ENCODE data around the gene CSMD2.

Gene CSMD2

DNA sequence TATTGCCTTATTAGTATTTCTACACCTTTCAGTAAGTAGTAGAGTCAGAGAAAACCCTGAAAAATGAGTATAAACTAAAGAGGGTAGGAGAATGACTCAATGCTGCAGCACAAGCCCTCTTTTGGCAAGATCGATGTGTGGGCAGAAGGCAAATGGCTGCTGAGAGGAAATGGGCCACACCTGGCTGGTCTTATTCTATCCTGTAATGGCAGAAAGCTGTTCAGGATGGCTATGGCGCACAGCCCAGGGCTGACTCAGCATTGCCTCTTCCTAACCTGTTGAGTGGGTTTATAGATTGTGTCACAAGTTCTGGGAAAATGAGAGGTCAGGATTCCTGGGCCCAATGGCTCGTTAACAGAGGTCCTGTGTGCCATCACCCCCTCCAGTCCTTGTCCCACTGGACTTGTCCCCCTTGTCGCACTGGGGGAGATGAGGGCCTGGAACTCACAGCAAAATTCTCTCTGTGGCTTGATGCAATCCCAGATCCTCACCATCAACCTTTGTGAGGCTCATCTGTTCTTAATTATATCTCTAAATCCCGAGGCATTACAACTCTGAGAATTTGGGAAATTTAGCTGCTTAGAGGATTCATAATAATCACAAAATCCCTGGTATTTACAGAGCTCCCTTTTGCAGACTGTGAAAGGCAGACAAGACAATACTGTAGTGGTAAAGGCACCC is 287.9 kb downstream of the CSMD2 start:
- peaks cover 35% of the 10 kb centered on the region for H3K27me3 Mint-ChIP-seq

DNA sequence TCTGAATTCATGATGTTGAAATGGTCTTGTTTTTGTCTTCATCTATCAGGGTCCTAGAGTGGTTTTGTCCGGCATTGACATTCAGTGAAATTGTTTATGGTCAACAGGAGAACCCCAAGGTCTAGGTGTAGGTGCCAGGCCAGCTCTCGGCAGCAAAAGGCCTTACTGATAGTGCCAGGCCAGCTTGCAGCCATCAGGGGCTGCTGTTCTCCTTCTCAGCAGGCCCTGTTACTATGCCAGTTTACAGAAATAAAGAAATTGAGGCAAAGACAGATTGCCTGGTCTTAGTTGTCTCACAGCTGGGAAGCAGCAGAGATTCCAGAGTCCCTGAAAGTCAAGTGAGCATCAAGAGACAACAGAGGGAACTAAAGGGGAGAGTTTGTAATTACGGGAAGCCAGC is 289.2 kb downstream of the CSMD2 start:
- no peaks in the 10 kb centered on the region for H3K4me1 Mint-ChIP-seq
- no peak for ATAC-seq (replicated peaks; ENCODE audit: extremely low read depth, poor library complexity, severe bottlenecking)
- no peak for DNase-seq (ENCODE audit: low spot score in 2 of 2)
- H3K4me3 Mint-ChIP-seq: no peak overlapping the region
- no peaks in the 10 kb centered on the region for H3K9me3 Mint-ChIP-seq
- no peaks in the 10 kb centered on the region for H3K36me3 Mint-ChIP-seq (ENCODE audit: insufficient read depth)
- peaks cover 35% of the 10 kb centered on the region for H3K27me3 Mint-ChIP-seq
- no peak overlapping the region for H3K27ac Mint-ChIP-seq (ENCODE audit: low read depth)

More for the DNA sequence above, 287.9 kb downstream of the CSMD2 start:
- Mint-ChIP-seq H3K4me3 (no peak overlapping the region), H3K27ac (ENCODE audit: low read depth) (no peak overlapping the region), H3K36me3 (ENCODE audit: insufficient read depth) (no peaks in the 10 kb centered on the region), H3K9me3 (no peaks in the 10 kb centered on the region), H3K4me1 (no peaks in the 10 kb centered on the region)
- DNase-seq (ENCODE audit: low spot score in 2 of 2): no peak
- ATAC-seq (replicated peaks; ENCODE audit: extremely low read depth, poor library complexity, severe bottlenecking): no peak

- H3K4me1 Mint-ChIP-seq: no peaks in the 10 kb centered on the region
- DNase-seq (ENCODE audit: low spot score in 2 of 2) (no peak), ATAC-seq (replicated peaks; ENCODE audit: extremely low read depth, poor library complexity, severe bottlenecking) (no peak)
- no peak overlapping the region for H3K27ac Mint-ChIP-seq (ENCODE audit: low read depth)
- H3K27me3 Mint-ChIP-seq: peaks cover 35% of the 10 kb centered on the region
- H3K36me3 Mint-ChIP-seq (ENCODE audit: insufficient read depth): no peaks in the 10 kb centered on the region
- H3K4me3 Mint-ChIP-seq: no peak overlapping the region
- H3K9me3 Mint-ChIP-seq: no peaks in the 10 kb centered on the region
Observed at GRCh38 chr1:33874636-33875035, 290.4 kb downstream of the CSMD2 start.

DNA sequence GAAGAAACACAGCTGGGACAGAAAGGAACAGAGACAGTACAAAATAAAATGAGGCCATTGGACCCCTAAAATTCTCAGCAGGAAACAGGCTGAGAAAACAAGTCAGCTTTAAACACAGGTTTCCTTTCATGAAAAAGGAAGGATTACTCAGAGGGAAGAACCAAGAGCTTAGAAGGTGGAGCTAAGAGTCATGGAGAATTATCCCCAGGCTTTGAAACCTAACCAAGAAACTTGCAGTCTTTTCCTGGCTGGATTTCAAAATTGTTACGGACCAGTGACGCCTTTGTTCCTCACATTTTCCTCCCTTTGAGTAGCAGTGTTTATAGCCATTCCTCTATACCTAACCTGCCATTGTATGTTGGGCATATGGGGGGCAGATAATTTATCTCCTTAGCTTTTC is 292.3 kb downstream of the CSMD2 start:
- no peaks in the 10 kb centered on the region for H3K4me1 Mint-ChIP-seq
- no peaks in the 10 kb centered on the region for H3K36me3 Mint-ChIP-seq (ENCODE audit: insufficient read depth)
- H3K9me3 Mint-ChIP-seq: no peaks in the 10 kb centered on the region
- no peak overlapping the region for H3K4me3 Mint-ChIP-seq
- H3K27ac Mint-ChIP-seq (ENCODE audit: low read depth): no peak overlapping the region
- H3K27me3 Mint-ChIP-seq: peaks cover 34% of the 10 kb centered on the region
- ATAC-seq (replicated peaks; ENCODE audit: extremely low read depth, poor library complexity, severe bottlenecking) (no peak), DNase-seq (ENCODE audit: low spot score in 2 of 2) (no peak)

- Mint-ChIP-seq H3K36me3 (ENCODE audit: insufficient read depth) (no peaks in the 10 kb centered on the region), H3K4me1 (no peaks in the 10 kb centered on the region), H3K4me3 (no peak overlapping the region), H3K27me3 (peaks cover 30% of the 10 kb centered on the region), H3K9me3 (no peaks in the 10 kb centered on the region), H3K27ac (ENCODE audit: low read depth) (no peak overlapping the region)
- DNase-seq (ENCODE audit: low spot score in 2 of 2) (no peak), ATAC-seq (replicated peaks; ENCODE audit: extremely low read depth, poor library complexity, severe bottlenecking) (no peak)
Observed at GRCh38 chr1:33872275-33872674, 292.8 kb downstream of the CSMD2 start.

DNA sequence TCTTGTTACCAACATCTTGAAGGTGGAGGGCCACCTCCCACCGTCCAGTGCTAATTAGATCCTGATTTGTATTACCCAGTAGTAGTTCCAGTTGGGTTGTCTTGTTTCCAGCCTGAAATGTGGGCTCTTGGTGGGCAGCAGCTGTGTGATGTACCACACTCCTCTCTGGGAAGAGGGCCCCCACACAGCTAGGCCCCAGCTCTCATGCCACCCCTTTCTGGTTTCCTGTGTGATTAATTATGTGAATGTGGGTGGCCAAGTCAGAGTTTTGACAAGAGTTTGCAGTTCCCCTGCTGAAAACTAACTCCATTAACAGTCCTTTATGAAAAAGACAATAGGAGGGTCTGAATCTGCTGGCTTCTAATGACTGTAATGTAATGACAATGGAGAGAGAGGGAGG is 297.3 kb downstream of the CSMD2 start:
- Mint-ChIP-seq H3K27me3 (peaks cover 28% of the 10 kb centered on the region), H3K9me3 (no peaks in the 10 kb centered on the region), H3K4me1 (no peaks in the 10 kb centered on the region), H3K36me3 (ENCODE audit: insufficient read depth) (no peaks in the 10 kb centered on the region), H3K4me3 (no peak overlapping the region), H3K27ac (ENCODE audit: low read depth) (no peak overlapping the region)
- DNase-seq (ENCODE audit: low spot score in 2 of 2) (no peak), ATAC-seq (replicated peaks; ENCODE audit: extremely low read depth, poor library complexity, severe bottlenecking) (no peak)

- Mint-ChIP-seq H3K27ac (ENCODE audit: low read depth) (no peak overlapping the region), H3K4me3 (no peak overlapping the region), H3K27me3 (peaks cover 41% of the 10 kb centered on the region), H3K9me3 (no peaks in the 10 kb centered on the region), H3K36me3 (ENCODE audit: insufficient read depth) (no peaks in the 10 kb centered on the region), H3K4me1 (no peaks in the 10 kb centered on the region)
- ATAC-seq (replicated peaks; ENCODE audit: extremely low read depth, poor library complexity, severe bottlenecking) (no peak), DNase-seq (ENCODE audit: low spot score in 2 of 2) (no peak)
Observed at GRCh38 chr1:33866281-33866680, 298.7 kb downstream of the CSMD2 start.

DNA sequence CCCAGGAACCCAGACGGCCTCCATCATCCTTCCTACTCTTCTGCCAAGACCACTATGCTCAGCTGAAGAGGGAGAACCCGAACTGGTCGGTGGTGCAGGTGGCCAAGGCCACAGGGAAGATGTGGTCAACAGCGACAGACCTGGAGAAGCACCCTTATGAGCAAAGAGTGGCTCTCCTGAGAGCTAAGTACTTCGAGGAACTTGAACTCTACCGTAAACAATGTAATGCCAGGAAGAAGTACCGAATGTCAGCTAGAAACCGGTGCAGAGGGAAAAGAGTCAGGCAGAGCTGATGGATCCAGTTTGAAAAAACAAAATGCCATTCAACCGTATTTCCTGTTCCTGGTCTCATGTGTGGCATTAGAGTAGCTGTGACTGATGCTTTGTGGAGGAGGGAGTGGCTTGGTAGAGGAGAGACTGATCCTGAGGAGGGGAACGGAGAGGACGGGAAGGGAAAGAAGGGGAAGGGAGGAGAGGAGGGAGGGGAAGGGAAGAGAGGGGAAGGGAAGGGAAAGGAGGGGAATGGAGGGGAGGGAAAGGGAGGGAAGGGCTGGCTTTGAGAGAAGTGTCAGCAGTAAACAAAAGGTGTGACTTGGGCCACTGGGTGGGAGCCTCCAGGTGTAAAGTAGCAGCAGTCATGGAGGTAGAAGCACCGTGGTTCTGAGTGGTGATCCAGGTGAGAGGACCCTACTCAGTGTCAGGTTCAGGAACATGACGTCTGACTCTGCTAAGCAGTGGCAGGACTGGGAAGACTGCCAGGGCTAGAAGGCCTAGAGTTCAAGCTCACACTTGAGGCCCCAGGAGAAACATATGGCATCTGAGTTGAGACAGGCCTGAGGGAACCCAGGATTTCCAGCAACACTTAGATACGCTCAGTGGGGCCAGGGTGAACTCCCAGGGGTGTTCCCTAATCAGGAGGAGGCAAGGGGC is 300.3 kb downstream of the CSMD2 start:
- Mint-ChIP-seq H3K27ac (ENCODE audit: low read depth) (no peak overlapping the region), H3K27me3 (peaks cover 44% of the 10 kb centered on the region), H3K36me3 (ENCODE audit: insufficient read depth) (no peaks in the 10 kb centered on the region), H3K4me3 (no peak overlapping the region), H3K4me1 (no peaks in the 10 kb centered on the region), H3K9me3 (no peaks in the 10 kb centered on the region)
- DNase-seq (ENCODE audit: low spot score in 2 of 2): no peak
- no peak for ATAC-seq (replicated peaks; ENCODE audit: extremely low read depth, poor library complexity, severe bottlenecking)

DNA sequence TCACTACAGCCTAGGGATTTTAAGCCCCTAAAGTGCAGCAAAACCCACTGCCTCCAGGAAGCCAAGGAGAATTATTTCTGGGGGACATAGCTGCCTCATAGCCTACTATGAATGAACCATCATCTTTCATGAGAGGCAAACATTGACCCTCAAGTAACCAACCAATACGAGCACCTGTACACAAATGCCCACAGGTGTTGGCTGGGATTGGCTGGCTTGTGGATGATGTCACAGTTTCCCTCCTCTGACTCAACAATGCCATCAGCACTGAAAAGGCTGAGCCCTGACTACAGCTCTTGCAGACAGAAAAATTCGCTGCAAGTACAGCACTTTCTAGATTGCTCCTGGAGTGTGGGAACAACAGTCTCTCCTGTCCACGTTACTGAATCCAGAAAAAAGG is 301.3 kb downstream of the CSMD2 start, which contains the start of gene HMGB4:
HMGB4 (plus strand) TSS at position 301 of the 400 bp plus-strand sequence. CDS start 113 bp downstream, outside the sequence.
- Mint-ChIP-seq H3K4me1 (no peaks in the 10 kb centered on the region), H3K4me3 (no peak within 1 kb of the TSS), H3K27ac (ENCODE audit: low read depth) (no peak within 1 kb of the TSS), H3K36me3 (ENCODE audit: insufficient read depth) (no peaks in the 10 kb centered on the region), H3K27me3 (peaks cover 44% of the 10 kb centered on the region), H3K9me3 (no peaks in the 10 kb centered on the region)
- DNase-seq (ENCODE audit: low spot score in 2 of 2) (no peak), ATAC-seq (replicated peaks; ENCODE audit: extremely low read depth, poor library complexity, severe bottlenecking) (no peak)

GRCh38 chr1:33860671-33861070 is 304.4 kb downstream of the CSMD2 start:
- Mint-ChIP-seq H3K4me3 (no peak overlapping the region), H3K4me1 (no peaks in the 10 kb centered on the region), H3K27me3 (peaks cover 53% of the 10 kb centered on the region), H3K9me3 (no peaks in the 10 kb centered on the region), H3K27ac (ENCODE audit: low read depth) (no peak overlapping the region), H3K36me3 (ENCODE audit: insufficient read depth) (no peaks in the 10 kb centered on the region)
- no peak for DNase-seq (ENCODE audit: low spot score in 2 of 2)
- ATAC-seq (replicated peaks; ENCODE audit: extremely low read depth, poor library complexity, severe bottlenecking): no peak

DNA sequence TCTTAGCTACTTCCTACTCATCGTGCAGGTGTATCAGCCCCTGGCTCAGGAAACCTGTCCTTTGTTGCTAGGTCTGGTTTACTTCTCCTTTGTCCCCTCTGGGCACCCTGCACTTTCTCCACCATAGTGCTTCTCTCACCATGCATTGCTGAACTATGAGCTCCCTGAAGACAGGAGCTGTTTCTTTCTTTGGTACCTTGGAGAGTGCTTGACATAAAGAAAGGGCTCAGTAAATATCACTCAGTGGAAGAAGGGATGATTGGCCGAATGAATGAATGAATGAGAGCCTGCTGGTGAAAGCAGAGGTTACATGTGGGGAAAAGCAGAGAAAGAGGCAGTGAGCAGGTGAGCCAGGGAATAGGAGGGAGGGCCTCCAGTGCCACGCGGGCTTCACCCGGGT is 310.9 kb downstream of the CSMD2 start:
- H3K27me3 Mint-ChIP-seq: peaks cover 46% of the 10 kb centered on the region
- H3K9me3 Mint-ChIP-seq: no peaks in the 10 kb centered on the region
- DNase-seq (ENCODE audit: low spot score in 2 of 2) (no peak), ATAC-seq (replicated peaks; ENCODE audit: extremely low read depth, poor library complexity, severe bottlenecking) (no peak)
- no peak overlapping the region for H3K27ac Mint-ChIP-seq (ENCODE audit: low read depth)
- H3K36me3 Mint-ChIP-seq (ENCODE audit: insufficient read depth): no peaks in the 10 kb centered on the region
- H3K4me1 Mint-ChIP-seq: no peaks in the 10 kb centered on the region
- H3K4me3 Mint-ChIP-seq: no peak overlapping the region

- Mint-ChIP-seq H3K4me3 (no peak overlapping the region), H3K4me1 (no peaks in the 10 kb centered on the region), H3K27ac (ENCODE audit: low read depth) (no peak overlapping the region), H3K9me3 (no peaks in the 10 kb centered on the region), H3K27me3 (peaks cover 46% of the 10 kb centered on the region), H3K36me3 (ENCODE audit: insufficient read depth) (no peaks in the 10 kb centered on the region)
- DNase-seq (ENCODE audit: low spot score in 2 of 2): no peak
- ATAC-seq (replicated peaks; ENCODE audit: extremely low read depth, poor library complexity, severe bottlenecking): no peak
Observed at GRCh38 chr1:33853431-33853830, 311.6 kb downstream of the CSMD2 start.

GRCh38 chr1:33852711-33853110 is 312.3 kb downstream of the CSMD2 start:
- Mint-ChIP-seq H3K9me3 (no peaks in the 10 kb centered on the region), H3K4me1 (no peaks in the 10 kb centered on the region), H3K27me3 (peaks cover 50% of the 10 kb centered on the region), H3K4me3 (no peak overlapping the region), H3K36me3 (ENCODE audit: insufficient read depth) (no peaks in the 10 kb centered on the region), H3K27ac (ENCODE audit: low read depth) (no peak overlapping the region)
- no peak for DNase-seq (ENCODE audit: low spot score in 2 of 2)
- ATAC-seq (replicated peaks; ENCODE audit: extremely low read depth, poor library complexity, severe bottlenecking): no peak
